NOMO-1 (cell line): ENCODE measurements around the gene DNAAF1.
"Not testable (repeated sequence)": the region's sequence is repeated elsewhere in the genome, so short reads cannot be mapped to it uniquely, and the experiment has no call there.

Experiments
- DNase-seq, 2 experiments: peaks; one replicate each; lab custom pipeline; 2025; ENCODE audit not compliant: unreplicated experiment in 2 of 2; lab: John Stamatoyannopoulos, UW

DNAAF1 gene

DNA sequence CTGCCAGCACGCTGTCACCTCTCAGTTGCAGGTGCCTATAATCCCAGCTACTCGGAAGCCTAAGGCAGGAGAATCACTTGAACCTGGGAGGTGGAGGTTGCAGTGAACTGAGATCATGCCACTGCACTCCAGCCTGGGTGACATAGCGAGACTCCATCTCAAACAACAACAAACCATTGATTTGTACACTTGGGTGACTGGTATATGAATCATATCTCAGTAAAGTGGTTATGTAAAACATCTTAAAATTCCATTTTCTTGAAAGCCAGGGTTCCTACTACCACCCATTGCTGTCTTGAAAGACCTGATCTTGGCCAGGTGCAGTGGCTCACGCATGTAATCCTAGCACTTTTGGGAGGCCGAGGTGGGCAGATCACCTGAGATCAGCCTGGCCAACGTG, 60.0 kb downstream of the DNAAF1 start:
- DNase-seq = not testable (repeated sequence)

DNA sequence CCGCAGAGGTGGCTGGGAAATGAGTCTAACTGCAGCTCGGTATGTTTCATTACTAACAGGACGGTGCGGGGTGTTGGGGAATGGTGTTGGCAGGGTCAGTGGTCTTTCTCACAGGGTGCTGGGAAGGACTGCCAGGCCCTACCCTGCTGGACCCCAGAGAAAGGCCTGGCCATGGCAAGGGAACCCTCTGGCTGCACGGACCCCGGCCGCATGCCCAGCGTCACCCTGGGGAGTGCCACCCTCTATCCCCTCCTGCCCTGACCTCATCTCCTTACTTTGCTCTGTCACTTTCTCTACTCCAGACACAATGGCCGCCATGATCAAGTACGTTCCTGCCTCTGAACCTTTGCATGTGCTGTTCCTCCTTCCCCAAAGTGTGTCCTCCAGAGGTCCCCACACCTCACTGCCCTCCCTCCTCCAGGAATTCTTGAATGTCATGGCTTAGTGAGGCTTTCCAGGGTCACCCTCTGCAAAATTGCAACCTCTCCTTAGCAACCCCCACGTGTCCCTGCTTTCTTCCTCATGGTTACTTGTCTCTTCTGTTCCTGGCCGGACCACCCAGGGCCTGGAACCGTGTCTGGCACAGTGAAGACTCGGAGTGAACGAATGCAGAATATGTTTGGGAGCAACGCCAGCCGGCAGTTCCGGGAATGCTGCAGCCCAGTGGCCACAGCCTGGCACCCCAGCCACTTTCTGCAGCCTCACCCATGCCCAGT, 61.0 kb downstream of the DNAAF1 start:
- no peak for DNase-seq

DNA sequence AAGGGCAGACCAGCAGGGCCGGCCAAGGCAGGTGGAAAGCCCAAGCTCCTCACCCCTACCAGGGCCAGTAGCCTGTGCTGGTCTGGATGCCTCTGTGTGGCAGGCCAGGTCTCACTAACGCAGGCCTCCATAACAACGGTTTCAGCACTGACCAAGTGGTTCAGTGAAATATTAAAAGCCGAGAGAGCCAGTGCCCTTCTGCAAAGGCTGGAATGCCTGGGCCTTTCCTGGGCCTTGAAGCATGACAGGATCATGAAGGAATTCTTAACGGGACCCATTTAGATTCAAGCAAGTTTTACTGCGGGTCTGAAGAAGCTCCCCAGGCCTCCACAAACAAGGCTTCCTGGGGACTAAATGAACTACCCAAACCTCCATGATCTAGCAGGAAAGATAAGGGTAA, 62.1 kb downstream of the DNAAF1 start:
- no peak for DNase-seq

DNA sequence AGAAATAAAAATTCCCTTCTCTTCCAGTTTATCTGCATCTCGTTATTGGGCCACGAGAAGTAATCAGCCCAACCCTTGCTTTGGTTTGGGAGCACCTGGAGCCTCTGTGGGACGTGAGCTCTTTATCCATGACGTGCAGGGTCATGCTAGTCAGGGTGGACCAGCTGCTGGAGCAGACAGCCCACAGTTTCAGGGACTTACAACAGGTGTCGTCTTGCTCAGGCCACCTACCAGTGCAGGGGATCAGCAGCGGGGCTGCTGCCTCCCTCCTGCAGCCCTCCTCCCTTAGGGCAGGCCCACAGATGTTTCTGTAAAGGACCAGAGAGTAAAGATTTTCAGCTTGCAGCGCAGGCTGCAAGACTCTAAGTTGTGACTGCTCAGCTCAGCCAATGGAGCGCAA, 62.8 kb downstream of the DNAAF1 start:
- no peak for DNase-seq

DNA sequence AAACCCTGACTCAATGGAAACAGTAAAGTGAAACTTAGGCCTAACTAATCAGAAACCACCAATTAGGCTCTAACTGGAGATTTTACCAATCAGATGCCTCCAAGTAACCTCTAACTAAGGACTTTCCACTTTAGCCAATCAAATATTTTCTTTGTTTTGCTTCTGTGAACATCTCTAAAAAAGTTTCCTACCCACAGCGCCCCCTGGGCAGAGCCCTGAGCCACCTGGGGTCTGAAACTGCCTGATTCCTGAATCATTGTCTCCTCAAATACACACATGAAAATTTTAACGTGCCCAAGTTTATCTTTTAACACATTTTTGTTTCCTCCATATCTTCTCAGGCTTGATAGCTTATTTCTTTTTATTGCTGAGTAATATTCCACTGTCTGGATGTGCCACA, 64.9 kb downstream of the DNAAF1 start:
- no peak for DNase-seq

DNA sequence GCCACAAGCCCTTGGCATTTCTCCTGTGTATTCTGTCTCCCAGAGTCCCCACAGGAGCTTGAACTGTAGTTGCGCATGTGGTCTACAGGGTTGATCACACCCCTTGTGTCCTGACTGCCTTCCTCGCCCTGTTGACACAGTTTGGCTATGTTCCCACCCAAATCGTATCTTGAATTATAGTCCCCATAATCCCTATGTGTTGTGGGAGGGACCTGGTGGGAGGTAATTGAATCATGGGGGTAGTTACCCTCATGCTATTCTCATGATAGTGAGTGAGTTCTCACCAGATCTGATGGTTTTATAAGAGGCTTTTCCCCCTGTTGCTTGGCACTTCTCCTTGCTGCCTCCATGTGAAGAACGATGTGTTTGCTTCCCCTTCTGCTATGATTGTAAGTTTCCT, 67.0 kb downstream of the DNAAF1 start:
- no peak for DNase-seq

DNA sequence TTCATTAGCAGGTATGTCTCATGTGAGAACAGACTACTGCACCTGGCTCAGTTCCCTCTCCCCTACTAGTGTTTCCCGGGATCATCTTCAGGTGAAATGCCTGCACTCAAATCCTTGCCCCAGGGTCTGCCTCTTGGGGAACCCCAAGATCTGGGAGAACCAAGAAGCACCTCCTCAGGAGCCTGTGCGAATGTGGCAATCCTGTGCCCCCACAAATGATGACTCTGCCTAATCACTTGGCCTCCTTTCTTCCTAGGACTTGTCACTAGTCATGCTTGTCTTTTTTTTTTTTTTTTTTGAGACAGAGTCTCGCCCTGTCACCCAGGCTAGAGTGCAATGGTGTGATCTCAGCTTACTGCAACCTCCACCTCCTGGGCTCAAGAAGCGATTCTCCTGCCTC, 67.5 kb downstream of the DNAAF1 start:
- DNase-seq = no peak

DNA sequence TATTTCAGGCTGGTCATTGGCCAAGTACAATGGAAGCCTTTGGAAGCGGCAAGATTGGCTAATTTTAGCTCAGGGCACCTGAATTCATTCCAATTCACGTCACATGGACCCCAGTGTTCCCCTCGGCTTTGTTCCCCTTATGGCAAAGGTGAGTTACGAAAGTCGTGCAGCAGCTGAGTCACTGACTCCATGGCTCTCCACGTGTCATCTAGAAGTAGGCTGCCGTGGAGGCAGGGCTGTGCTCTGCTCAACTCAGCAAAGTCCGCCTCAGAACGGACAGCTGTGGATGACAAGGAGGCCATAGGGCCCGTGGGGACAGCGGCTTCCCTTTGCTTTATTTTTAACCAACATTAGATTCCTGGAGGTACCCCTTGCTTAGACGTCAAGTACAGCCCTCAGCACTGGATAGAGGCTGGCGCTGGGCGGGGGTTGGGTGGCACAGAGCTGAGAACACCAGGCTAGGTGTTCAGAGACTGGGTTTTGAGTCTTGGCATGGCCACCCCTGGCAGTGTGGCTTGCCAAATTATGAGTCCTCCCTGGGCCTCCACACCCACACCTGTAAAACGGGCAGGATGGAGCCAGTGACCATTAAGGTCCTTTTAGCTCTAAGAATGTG, 69.5 kb downstream of the DNAAF1 start:
- DNase-seq = peak in 1 of 2 experiments; percentile 23

DNA sequence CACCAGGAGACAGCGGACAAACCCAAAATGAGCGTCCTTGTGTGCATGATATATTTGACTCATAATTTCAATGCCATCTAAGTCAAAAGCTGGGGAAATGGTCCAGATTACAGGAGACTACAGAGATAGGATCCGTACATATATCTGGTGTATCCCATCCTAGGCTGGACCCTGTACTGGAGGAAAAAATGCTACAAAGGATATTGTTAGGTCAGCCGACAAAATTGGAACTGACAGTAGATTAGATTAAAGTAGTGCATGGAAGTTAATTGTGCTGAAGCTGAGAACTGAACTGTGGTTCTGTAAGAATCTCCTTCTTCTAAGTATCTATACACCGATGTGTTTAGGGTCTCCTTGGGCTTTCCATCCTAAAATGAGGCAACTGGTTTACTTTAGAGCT, 70.4 kb downstream of the DNAAF1 start:
- DNase-seq = no peak

DNA sequence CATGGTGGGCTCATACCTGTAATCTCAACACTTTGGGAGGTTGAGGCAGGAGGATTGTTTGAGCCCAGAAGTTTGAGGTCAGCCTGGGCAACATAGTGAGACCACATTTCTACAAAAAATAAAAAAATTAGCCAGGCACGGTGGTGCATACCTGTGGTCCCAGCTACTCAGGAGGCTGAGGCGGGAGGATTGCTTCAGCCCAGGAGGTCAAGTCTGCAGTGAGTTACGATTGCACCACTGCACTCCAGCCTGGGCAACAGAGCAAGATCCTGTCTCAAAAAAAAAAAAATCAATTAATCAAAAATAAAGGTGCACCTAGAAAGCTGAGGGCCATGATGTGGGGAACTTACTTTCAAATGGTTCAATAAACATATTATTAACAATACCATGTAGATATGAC, 71.0 kb downstream of the DNAAF1 start:
- DNase-seq = not testable (repeated sequence)

DNA sequence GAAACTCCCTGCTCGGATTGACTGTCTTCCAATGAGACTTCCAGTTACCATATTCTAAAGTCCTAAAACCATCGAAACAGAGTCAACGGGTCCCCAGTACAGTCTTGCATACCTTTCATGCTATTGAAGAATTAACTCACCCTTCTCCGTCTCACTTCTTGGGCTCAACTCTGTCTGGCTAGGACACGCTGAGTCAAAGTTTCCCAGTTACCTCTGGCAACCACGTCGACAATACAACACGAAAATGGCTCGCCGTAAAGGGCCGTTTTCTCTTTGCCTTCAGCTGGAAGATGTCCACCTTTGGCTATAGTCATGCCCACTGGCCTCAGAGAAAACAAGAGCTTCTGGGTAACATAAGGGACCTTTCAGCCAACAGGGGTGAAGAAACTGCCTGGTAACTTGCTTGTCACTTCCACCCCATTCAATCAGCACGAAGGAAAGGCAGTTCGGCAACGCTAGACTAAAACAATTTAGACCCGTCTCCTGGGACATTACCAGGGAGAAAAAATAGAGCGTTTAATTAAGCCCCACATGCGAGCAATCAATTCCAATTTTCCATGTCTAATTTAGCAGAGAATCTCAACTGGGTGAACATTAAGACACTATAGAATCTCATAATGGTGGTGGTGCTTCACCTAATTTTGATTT, 73.2 kb downstream of the DNAAF1 start:
- DNase-seq = no peak

DNA sequence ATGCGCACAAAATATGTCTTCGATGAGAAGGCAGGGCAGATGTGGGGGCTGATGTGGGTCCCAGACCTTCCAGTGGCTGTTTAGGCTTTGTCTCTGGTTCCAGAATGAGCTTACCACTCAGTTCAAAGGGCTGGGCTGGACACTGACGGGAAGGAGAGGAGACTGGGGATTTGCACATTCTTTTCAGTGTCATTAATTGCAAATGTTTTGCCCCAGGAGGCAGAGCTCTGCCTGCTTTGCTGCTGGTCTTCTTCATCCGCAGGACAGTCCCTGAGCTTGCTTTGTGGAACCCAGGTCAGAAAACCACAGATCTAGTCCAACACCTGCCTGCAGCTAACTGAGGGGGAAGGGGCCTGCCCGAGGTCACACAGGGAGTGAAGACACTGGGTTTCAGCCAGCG, 73.8 kb downstream of the DNAAF1 start:
- DNase-seq = no peak

DNA sequence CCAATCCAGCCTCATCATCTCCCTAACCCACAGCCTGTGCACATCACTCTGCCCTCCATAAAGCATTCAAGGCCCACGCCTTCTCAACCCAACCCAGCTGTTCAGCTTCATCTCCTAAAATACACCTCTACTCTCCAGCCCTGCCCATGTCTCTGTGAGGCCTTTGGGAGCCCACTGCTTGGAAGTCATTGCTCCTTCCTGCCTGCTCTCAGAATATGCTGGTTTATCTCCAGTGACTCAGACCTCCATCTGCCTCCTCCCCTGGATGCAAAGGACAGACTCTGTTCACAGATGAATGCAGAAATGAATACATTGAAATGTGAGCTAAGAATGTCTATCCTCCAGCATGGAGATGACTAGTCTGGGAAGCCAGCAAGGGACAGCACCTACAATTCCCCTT, 75.7 kb downstream of the DNAAF1 start:
- DNase-seq = no peak

DNA sequence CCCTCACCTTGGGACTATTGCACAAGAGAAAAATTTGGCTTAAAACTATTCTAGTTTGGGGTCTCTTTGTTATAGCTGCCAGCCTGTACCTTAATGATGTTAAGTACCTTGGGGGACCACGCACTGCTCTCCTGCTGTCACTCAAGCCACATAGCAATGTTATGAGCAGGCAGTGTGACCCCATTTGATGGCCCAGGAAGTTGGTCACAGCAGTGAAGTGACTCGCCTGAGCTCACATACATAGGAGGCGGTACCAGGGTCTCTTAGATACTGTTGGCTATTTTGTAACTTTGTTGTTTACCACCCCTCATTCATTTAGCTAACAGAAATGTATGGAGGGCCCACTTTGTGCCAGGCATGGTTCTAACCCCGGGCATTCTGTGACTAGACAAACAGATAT, 78.3 kb downstream of the DNAAF1 start:
- no peak for DNase-seq

DNA sequence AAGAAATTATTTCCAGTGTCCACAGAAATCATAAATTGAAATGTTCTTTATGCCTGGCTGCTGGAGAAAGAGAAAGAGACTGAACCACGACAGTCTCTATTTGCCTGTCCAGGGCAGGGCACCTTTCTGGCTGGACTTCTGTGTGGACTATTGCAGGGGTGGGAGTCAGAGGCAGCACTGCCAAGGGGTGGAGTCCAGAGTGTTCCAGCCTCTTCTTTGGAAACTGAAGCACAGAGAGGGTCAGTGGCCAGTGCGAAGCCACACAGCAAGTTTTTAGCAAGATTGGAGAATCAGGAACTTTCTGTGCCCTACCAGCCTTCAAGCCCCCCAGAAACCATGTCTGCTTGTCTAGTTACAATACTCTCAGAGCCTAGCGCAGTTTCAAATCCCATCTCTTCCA, 79.4 kb downstream of the DNAAF1 start:
- no peak for DNase-seq

DNA sequence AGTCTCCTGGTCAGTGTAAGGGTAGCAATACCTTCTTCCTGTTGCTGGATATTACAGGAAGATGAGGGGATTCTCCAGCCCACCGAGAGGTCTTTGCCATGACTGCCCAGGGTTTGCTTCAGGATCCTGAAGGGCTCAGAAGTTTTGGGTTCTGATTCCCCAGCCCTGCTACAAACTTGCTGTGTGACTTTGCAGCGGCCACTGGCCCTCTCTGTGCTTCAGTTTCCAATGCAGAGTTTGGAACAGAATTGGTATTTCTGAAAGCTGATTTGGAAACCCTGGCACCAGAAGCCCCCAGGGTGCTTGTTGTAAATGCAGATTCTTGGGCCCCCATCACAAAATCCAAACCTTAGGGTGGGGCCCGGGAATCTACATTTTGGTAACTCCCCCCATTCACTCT, 80.0 kb downstream of the DNAAF1 start:
- no peak for DNase-seq

DNA sequence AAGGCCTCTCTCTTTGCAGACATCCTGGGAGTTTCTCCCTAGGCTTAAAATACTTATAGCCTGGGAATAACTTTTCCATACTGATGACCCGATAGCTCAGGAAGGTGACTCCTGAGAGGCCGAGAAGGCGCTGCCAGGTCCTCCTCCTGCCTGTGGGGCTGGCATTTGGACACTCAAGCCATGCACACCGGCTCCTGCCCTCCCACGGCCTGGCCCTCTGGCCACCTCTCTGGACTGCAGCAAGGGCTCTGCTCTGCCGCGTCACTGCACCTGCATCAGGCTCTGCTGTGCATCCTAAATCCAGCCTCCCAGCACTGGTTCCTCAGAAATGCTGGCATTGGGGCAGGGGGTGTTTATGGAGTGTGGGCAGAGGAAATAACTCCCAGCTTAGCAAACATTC, 80.5 kb downstream of the DNAAF1 start:
- no peak for DNase-seq

DNA sequence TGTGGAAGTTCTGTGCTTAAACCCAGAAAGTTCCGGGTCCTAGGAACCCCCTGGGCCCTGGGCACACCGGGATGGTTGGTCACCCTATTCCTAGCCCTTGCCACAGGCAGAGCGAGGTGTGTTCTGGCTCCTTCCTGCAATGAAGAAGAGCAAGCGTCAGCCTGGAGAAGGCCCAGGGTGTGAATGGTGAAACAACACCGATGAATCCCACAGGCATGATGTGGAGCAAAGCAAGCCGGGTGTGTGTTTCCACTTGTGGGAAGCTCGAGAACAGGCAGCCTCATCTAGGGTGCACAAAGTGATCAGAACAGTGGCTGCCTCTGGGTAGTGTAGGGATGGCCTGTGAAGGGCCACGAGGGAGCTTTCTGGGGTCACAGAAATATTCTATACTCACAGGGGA, 80.9 kb downstream of the DNAAF1 start:
- no peak for DNase-seq
